Measurements from ENCODE around the gene SDCCAG8. TPM values are rescaled to one million over a fixed set of nuclear protein-coding genes. Genes with fewer than 3 reads are reported as not detected.

The SDCCAG8 gene
- total RNA-seq, 1 donor from 2014 or later: 19.8 TPM

GRCh38 chr1:243500512-243500911, 244.7 kb downstream of the SDCCAG8 start:
- H3K4me3 Mint-ChIP-seq (ENCODE audit: unreplicated experiment): no peak overlapping the region
- peaks cover 12% of the 10 kb centered on the region for H3K4me1 Mint-ChIP-seq (ENCODE audit: low read depth)
- H3K9me3 Mint-ChIP-seq (ENCODE audit: low read depth): no peaks in the 10 kb centered on the region

GRCh38 chr1:243501002-243501401, 245.2 kb downstream of the SDCCAG8 start:
- no peak for TF ChIP-seq CTCF (IDR thresholded peaks at IDR 0.05)
- no peak for DNase-seq (ENCODE audit: low spot score)
- Mint-ChIP-seq H3K4me3 (ENCODE audit: unreplicated experiment) (no peak overlapping the region), H3K27me3 (ENCODE audit: low read depth) (no peaks in the 10 kb centered on the region), H3K9me3 (ENCODE audit: low read depth) (no peaks in the 10 kb centered on the region), H3K27ac (ENCODE audit: unreplicated experiment) (no peak overlapping the region), H3K36me3 (ENCODE audit: low read depth) (peaks cover 28% of the 10 kb centered on the region), H3K4me1 (ENCODE audit: low read depth) (peaks cover 9% of the 10 kb centered on the region)

More at GRCh38 chr1:243500512-243500911, 244.7 kb downstream of the SDCCAG8 start:
- Mint-ChIP-seq H3K27ac (ENCODE audit: unreplicated experiment) (no peak overlapping the region), H3K36me3 (ENCODE audit: low read depth) (peaks cover 28% of the 10 kb centered on the region), H3K27me3 (ENCODE audit: low read depth) (no peaks in the 10 kb centered on the region)
- TF ChIP-seq CTCF (IDR thresholded peaks at IDR 0.05): no peak
- DNase-seq (ENCODE audit: low spot score): no peak

GRCh38 chr1:243503155-243503554, 247.3 kb downstream of the SDCCAG8 start:
- H3K27me3 Mint-ChIP-seq (ENCODE audit: low read depth): no peaks in the 10 kb centered on the region
- TF ChIP-seq CTCF (IDR thresholded peaks at IDR 0.05): no peak
- H3K36me3 Mint-ChIP-seq (ENCODE audit: low read depth): peaks cover 23% of the 10 kb centered on the region
- no peak for DNase-seq (ENCODE audit: low spot score)
- H3K9me3 Mint-ChIP-seq (ENCODE audit: low read depth): no peaks in the 10 kb centered on the region
- H3K27ac Mint-ChIP-seq (ENCODE audit: unreplicated experiment): no peak overlapping the region
- no peak overlapping the region for H3K4me3 Mint-ChIP-seq (ENCODE audit: unreplicated experiment)
- peaks cover 6% of the 10 kb centered on the region for H3K4me1 Mint-ChIP-seq (ENCODE audit: low read depth)

GRCh38 chr1:243505986-243506689, 250.3 kb downstream of the SDCCAG8 start:
- Mint-ChIP-seq H3K27ac (ENCODE audit: unreplicated experiment) (no peak overlapping the region), H3K4me1 (ENCODE audit: low read depth) (peaks cover 4% of the 10 kb centered on the region), H3K4me3 (ENCODE audit: unreplicated experiment) (no peak overlapping the region), H3K36me3 (ENCODE audit: low read depth) (peaks cover 32% of the 10 kb centered on the region), H3K9me3 (ENCODE audit: low read depth) (no peaks in the 10 kb centered on the region), H3K27me3 (ENCODE audit: low read depth) (no peaks in the 10 kb centered on the region)
- no peak for DNase-seq (ENCODE audit: low spot score)
- TF ChIP-seq CTCF (IDR thresholded peaks at IDR 0.05): no peak

GRCh38 chr1:243507001-243507671, 251.3 kb downstream of the SDCCAG8 start:
- no peak for DNase-seq (ENCODE audit: low spot score)
- Mint-ChIP-seq H3K27ac (ENCODE audit: unreplicated experiment) (no peak overlapping the region), H3K27me3 (ENCODE audit: low read depth) (no peaks in the 10 kb centered on the region), H3K36me3 (ENCODE audit: low read depth) (peaks cover 39% of the 10 kb centered on the region), H3K4me1 (ENCODE audit: low read depth) (peaks cover 2% of the 10 kb centered on the region), H3K4me3 (ENCODE audit: unreplicated experiment) (no peak overlapping the region), H3K9me3 (ENCODE audit: low read depth) (no peaks in the 10 kb centered on the region)
- no peak for TF ChIP-seq CTCF (IDR thresholded peaks at IDR 0.05)

Data from chondrocyte (in vitro differentiated cells).